ENCODE data around the gene ARHGAP45.

Gene ARHGAP45

GRCh38 chr19:1073063-1073955 lies 6.3 kb downstream of the ARHGAP45 start:
- DNase-seq = no peak

- no peak for DNase-seq
Measured at GRCh38 chr19:1073956-1074517, 7.1 kb downstream of the ARHGAP45 start.

- peak; percentile 91 for DNase-seq
Measured at GRCh38 chr19:1074544-1075283, 7.7 kb downstream of the ARHGAP45 start.

- DNase-seq = no peak
Measured at GRCh38 chr19:1076046-1076386, 9.0 kb downstream of the ARHGAP45 start.

GRCh38 chr19:1076951-1077350 lies 10.0 kb downstream of the ARHGAP45 start:
- peak; percentile 96 for DNase-seq

- DNase-seq = peak; percentile 91
Measured at GRCh38 chr19:1079566-1080111, 12.7 kb downstream of the ARHGAP45 start.

GRCh38 chr19:1080360-1081161 lies 13.6 kb downstream of the ARHGAP45 start:
- no peak for DNase-seq

GRCh38 chr19:1081301-1082164 lies 14.6 kb downstream of the ARHGAP45 start:
- no peak for DNase-seq

GRCh38 chr19:1082165-1082927 lies 15.4 kb downstream of the ARHGAP45 start:
- peak; percentile 86 for DNase-seq

GRCh38 chr19:1082928-1083816 lies 16.2 kb downstream of the ARHGAP45 start:
- no peak for DNase-seq

GRCh38 chr19:1084024-1084868 lies 17.3 kb downstream of the ARHGAP45 start:
- DNase-seq = no peak

GRCh38 chr19:1085053-1085658 lies 18.2 kb downstream of the ARHGAP45 start:
- DNase-seq = no peak

GRCh38 chr19:1085676-1086442 lies 18.9 kb downstream of the ARHGAP45 start:
- DNase-seq = no peak

- DNase-seq = no peak
Measured at GRCh38 chr19:1086613-1087012, 19.6 kb downstream of the ARHGAP45 start.

GRCh38 chr19:1087813-1088415 lies 20.9 kb downstream of the ARHGAP45 start:
- DNase-seq = no peak

GRCh38 chr19:1088416-1089010 lies 21.5 kb downstream of the ARHGAP45 start:
- DNase-seq = no peak

Data from activated CD4-positive, alpha-beta T cell treated with anti-CD3 and anti-CD28 coated beads, Interleukin-2, Interleukin-6, amounts not matched to agents 100 ng/mL and 50 ng/mL, durations not matched to agents 16 hours and 8 hours (primary cell).